Skeletal muscle tissue (tissue), 4 donors: Measurements from ENCODE around the gene COL17A1. TPM values are rescaled to one million over a fixed set of nuclear protein-coding genes. Genes with fewer than 3 reads are reported as not detected.

Experiments used
- H3K27ac ChIP-seq: one replicate; pipeline ENCODE4 v1.7.0; 2013; ENCODE audit warnings: mild to moderate bottlenecking, low read depth, low read length, inconsistent platforms
- H3K27me3 ChIP-seq, 3 donors: one replicate each; pipeline ENCODE4 v1.7.0; 2013; ENCODE audit warnings: low read length in 3 of 3; ENCODE audit not compliant: control insufficient read depth in 3 of 3, insufficient read depth in 3 of 3
- H3K36me3 ChIP-seq, 3 donors: one replicate each; pipeline ENCODE4 v1.7.0; 2013; ENCODE audit warnings: low read length in 3 of 3; ENCODE audit not compliant: control insufficient read depth in 3 of 3, insufficient read depth in 3 of 3
- H3K4me1 ChIP-seq, 3 donors: one replicate each; pipeline ENCODE4 v1.7.0; 2013; ENCODE audit warnings: low read length in 3 of 3, mild to moderate bottlenecking in 3 of 3; ENCODE audit not compliant: control insufficient read depth in 3 of 3, insufficient read depth in 3 of 3
- H3K4me3 ChIP-seq, 3 donors: one replicate each; pipeline ENCODE4 v1.7.0; 2013; ENCODE audit warnings: low read length in 3 of 3
- H3K9ac ChIP-seq, 3 donors: one replicate each; pipeline ENCODE4 v1.7.0; 2013; ENCODE audit warnings: low read length in 3 of 3, mild to moderate bottlenecking in 3 of 3, moderate library complexity in 2 of 3, low read depth in 1 of 3
- H3K9me3 ChIP-seq, 3 donors: one replicate each; pipeline ENCODE4 v1.7.0; 2013; ENCODE audit warnings: low read length in 3 of 3; ENCODE audit not compliant: control insufficient read depth in 3 of 3
- total RNA-seq: library from RNA; depleted of rRNA; stranded (reverse); fragments of >200 nt; gene quantifications from one replicate; pipeline ENCODE4 v1.2.3, GENCODE V29; 2014
- donor health status: Osteomylitis.

The COL17A1 gene
- total RNA-seq, 1 donor from 2014 or later, result under 0.01 TPM

GRCh38 chr10:103983367-103983911 lies 102.2 kb downstream of the COL17A1 start:
- H3K9ac ChIP-seq, result no peak overlapping the region
- H3K36me3 ChIP-seq, result no peaks in the 10 kb centered on the region
- peaks cover 4 to 21% (median 5%) of the 10 kb centered on the region in 3 donors for H3K4me1 ChIP-seq
- no peaks in the 10 kb centered on the region for H3K27me3 ChIP-seq
- no peak overlapping the region for H3K27ac ChIP-seq
- H3K4me3 ChIP-seq, result no peak overlapping the region
- no peaks in the 10 kb centered on the region for H3K9me3 ChIP-seq

GRCh38 chr10:103982639-103983038 lies 103.0 kb downstream of the COL17A1 start:
- no peak overlapping the region for H3K4me3 ChIP-seq
- no peaks in the 10 kb centered on the region for H3K27me3 ChIP-seq
- no peaks in the 10 kb centered on the region for H3K36me3 ChIP-seq
- no peak overlapping the region for H3K9ac ChIP-seq
- no peaks in the 10 kb centered on the region for H3K9me3 ChIP-seq
- peaks cover 4 to 16% (median 5%) of the 10 kb centered on the region in 3 donors for H3K4me1 ChIP-seq
- H3K27ac ChIP-seq, result no peak overlapping the region

Other genes with a start within 250 kb of the COL17A1 start
- gene SH3PXD2A, start 230.3 kb downstream of the COL17A1 start, total RNA-seq, result 30.3 TPM
- gene STN1, start 167.7 kb downstream of the COL17A1 start, total RNA-seq, result 20.9 TPM
- 30.3 TPM for gene SLK, start 118.7 kb downstream of the COL17A1 start, total RNA-seq
- 2.1 TPM for gene SFR1, start 36.3 kb upstream of the COL17A1 start, total RNA-seq
- 2.1 TPM for gene CFAP43, start 146.5 kb upstream of the COL17A1 start, total RNA-seq
- 53.2 TPM for gene GSTO1, start 169.0 kb upstream of the COL17A1 start, total RNA-seq
- not detected for gene GSTO2, start 183.3 kb upstream of the COL17A1 start, total RNA-seq